Measurements from ENCODE around the gene PTPRK. TPM values are rescaled to one million over a fixed set of nuclear protein-coding genes. Genes with fewer than 3 reads are reported as not detected.
"Not testable (repeated sequence)": the region's sequence is repeated elsewhere in the genome, so short reads cannot be mapped to it uniquely, and the experiment has no call there.

The PTPRK gene
- total RNA-seq, 1 donor from 2014 or later = 78.6 TPM

DNA sequence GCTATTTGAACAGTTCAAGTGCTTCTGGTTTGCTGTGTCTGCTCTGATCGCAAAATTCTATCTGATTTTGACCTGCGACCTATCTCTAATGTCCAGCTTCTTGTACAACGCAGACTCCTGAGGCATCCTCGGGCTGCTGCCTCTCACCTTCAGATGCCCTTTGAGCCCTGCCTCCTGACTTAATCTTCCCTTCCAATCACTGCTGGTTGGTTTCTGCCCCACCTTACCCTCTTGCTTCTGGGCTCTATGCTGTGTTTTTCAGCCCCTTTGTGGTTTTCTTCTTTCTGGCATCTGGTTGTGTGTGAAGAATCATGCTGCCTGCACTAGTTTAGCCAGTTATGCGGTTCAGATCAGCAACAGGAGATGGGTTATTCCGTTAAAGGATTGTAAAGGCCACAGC lies 488.4 kb downstream of the PTPRK start:
- no peak for DNase-seq (ENCODE audit: low read depth in 2 of 2)

DNA sequence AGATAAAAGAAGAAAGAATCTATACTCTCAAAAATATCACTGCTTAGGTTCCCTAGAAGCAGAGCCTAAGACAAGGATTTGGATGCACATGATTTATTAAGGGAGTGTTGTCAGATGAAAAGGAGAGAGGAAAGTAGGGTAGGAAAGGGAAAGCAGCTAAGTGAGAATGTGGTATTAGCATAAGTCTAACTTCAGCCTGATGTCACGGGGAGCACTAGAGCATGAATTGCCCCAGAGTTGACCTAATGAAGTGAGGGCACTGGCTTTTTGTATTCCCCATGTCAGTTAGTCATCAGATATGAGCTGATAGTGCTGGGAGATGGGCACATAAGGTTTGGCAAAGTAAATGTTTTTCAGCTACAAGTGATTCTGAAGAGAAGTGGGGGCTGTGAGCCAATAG lies 490.6 kb downstream of the PTPRK start:
- DNase-seq (ENCODE audit: low read depth in 2 of 2) = no peak

DNA sequence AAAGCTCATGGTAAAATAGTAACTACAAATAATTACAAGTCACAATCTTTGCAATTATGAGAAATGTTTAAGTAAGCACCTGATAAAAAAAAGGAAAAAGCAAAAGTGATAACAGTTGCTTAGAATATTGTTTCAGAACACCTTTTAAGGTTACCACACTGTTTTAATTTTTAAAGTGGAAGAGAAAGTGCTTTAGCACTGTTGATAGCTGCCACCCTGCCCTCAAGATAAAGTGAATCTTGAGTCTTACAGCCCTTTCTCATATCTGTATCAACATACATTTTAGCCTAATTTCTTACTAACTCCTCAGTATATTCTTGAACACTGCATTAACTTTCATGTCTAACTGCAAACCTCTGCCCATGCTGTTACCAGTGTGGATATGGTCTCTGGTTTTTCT lies 492.2 kb downstream of the PTPRK start:
- no peak for DNase-seq (ENCODE audit: low read depth in 2 of 2)

DNA sequence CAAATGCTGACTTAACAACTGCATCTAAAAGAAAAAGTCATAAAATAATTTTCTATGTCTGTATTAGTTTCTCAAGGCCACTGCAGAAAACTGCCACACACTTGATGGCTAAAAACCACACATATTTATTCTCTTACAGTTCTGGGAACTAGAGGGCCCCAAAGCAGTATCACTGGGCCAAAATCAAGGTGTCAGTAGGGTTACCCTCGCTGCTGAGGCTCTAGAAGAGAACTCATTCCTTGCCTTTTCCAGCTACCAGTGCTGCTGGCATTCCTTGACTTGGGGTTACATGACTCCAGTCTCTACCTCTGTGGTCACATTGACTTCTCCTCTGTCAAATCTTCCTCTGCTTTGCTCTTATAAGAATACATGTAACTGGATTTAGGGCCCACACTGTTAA lies 494.9 kb downstream of the PTPRK start:
- DNase-seq (ENCODE audit: low read depth in 2 of 2) = no peak

DNA sequence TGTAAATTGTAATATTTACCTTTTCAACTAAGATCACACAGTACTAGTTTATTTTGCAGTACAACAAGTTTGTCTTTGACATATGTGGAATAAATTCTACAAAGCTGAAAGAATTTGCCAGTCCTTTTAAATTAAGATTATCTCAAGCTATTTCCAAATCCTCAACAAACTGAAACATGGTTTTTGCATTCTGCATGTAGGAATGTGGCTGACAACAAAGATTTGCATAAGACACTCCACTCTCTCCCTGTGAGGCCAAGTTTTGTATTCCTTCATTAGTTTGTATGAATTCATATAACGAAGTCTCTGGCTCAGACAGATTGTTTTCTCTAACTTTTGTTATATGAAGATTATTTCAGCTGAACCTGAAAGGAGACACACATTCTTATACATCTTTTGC lies 495.4 kb downstream of the PTPRK start:
- no peak for DNase-seq (ENCODE audit: low read depth in 2 of 2)

DNA sequence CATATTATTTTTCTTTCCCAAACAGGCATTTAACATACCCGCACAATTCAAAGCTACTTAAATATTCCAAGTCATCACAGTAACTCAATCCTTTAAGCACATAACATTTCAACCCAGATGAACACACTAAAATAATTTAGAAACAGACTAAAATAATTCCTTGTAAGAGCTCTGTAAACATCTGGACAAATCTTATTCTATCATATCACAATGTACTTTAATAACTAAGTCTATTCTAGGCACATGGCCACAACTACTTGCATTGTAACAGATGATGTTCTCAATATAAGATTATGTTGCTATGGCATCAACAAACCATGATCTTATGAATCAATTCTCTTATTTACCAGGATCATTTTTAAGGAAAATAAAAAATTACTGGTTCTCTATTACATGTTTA lies 496.4 kb downstream of the PTPRK start:
- no peak for DNase-seq (ENCODE audit: low read depth in 2 of 2)

DNA sequence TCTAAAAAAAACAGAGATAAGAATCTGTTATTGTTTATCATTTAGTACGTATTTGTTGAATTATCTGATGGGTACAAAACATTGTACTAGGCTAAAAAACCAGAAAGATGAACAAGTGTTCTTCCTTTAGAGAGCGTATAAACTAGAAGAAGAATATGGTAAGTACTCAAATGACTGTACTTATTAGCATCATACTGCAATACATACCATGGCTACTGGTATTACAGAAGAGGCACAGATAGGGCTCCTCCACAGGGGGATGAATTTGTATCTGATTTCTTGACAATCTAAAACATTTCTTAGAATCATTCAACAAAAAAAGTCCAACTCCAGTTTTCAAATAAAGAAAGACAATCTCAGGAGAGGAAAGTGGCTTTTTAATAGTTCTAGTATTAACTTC lies 501.6 kb downstream of the PTPRK start:
- DNase-seq (ENCODE audit: low read depth in 2 of 2) = no peak

DNA sequence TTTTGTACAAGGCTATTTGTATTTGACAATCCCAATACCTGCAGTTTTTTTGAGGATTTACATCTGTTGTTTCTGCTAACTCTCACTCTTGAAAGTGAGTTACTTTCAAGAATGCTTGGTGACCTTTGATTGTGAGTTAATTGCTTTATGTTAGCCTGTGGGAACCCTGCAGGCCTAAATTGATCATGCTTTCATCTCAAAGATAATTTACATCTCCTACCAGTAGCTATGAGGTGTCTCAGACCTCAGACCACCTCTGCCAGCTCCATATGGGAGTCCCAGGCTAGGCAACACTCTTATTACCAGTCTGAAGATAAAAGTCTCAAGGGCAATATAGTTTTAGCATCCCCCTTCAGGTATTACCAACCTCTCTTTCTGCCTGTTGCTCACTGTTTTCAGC lies 503.1 kb downstream of the PTPRK start:
- DNase-seq (ENCODE audit: low read depth in 2 of 2) = no peak

DNA sequence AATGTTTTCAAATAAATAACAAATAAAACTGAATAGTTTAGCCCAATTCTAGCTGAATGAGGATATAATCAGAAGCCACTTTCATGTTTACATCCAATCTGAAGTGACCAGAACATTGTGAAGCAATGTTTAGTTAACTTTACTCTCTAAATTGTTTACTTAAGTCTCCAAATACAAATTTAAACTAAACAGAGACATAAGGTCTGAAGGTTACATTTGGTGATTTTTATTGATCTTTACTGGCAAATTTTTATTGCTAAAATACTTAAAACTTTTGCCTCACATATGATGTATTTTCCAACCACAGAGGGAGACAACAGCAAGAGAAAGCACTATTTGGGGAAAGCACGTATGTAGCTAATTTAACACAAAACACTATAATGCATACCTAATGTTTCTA lies 512.7 kb downstream of the PTPRK start:
- no peak for DNase-seq (ENCODE audit: low read depth in 2 of 2)

DNA sequence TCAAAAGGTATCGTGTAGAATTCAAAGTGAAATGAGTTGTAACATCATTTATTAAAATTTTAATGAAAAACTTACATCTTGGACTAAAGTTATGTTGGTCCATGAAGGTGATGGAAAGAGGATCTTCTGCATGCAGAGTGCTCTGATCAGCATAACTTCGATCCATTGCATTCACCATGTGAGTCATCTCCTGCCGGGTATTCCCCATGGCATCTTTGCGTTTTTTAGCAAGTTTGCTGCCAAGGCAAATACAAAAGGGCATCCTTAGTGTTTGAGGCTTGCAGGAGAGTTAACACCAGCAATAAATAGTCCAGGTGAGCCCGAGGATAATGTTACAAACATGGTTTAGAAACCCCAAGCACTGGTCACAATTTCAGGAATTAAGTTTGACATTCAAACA lies 515.4 kb downstream of the PTPRK start:
- peak; percentile 10 to 39 for DNase-seq (ENCODE audit: low read depth in 2 of 2)

DNA sequence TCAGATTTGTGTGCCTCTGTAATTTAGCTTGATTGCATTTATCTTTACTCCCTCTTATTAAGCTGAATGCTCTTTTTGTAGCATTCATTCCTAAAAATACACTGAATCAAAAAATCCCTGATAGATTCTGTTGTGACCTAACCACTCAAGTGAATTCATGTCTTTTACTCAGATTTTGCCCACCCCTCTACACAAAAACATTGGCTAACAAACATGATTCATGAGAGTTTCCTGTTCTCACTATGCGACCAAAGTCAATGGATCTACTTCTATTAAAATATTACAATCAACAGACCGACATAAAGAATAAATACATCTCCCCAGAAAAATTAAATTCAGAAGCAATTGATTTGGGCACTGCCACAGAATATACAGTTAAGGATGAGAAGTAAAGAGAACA lies 520.0 kb downstream of the PTPRK start:
- DNase-seq (ENCODE audit: low read depth in 2 of 2) = peak; percentile 34 to 58

DNA sequence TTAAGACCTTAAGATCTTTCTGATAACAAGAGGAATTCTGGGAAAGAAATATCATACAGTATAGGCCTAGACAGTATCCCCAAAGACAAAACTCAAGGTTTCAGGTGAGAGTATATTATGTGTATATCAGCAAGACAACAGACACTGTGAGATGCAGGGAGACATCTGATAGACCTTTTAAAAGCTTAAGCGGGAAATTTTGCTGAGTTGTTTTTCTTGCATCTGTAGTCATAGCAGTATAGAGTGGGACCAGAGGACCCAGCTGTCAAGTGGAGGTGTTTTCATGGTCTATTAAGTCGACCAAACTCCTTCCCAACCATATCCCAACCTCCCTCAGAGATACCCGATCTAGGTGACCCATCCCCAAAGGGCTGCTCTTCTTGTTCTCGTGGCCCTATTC lies 521.4 kb downstream of the PTPRK start:
- DNase-seq (ENCODE audit: low read depth in 2 of 2) = no peak

DNA sequence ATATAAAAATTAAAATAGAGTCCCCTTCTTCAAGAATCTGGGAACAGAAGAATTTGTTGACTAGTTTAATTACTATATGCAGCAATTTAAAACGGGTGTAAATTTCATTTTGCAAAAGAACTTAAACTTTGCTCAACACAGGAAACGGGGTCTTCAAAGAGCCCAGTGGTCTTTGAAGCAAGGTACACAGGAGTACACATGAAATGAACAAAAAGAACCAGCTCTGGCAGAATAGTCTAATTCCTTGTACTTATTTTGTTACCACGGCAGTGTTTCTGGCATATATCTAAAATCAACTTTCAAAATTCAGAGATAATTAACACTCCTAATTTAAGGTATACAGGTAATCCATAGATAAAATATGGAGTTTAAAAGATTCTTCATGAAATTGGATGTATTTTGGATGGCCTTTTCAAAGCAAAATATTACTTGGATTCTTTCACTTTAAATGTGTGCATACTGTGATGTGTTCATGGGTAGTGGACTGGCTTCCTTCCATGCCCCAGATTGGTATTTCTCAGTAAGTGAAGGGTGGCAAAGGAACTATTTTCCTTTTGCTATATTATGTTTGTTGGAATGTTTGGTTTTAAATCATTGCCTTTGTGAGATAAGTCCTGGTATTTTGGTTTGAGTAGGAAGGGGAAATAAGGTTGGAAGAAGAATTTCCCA lies 522.8 kb downstream of the PTPRK start:
- no peak for DNase-seq (ENCODE audit: low read depth in 2 of 2)

DNA sequence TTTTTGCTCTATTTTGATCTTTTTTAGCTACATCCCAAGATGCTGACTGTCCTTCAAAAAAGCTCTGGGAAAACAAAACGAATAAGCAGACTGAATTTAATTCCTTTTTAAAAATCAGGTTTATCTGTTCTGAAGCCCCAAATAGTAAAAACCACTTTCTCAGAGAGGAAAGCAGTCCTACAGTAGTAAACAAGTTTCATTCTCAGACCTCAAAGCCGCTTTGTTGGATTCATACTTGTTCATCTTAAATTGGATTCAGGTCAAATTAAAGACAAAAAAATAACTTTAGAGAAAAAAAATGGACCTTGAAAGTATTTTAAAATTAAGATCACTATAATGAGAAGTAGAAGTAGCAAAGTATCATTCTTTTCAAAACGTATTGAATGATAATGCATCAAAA lies 523.5 kb downstream of the PTPRK start:
- DNase-seq (ENCODE audit: low read depth in 2 of 2) = no peak

DNA sequence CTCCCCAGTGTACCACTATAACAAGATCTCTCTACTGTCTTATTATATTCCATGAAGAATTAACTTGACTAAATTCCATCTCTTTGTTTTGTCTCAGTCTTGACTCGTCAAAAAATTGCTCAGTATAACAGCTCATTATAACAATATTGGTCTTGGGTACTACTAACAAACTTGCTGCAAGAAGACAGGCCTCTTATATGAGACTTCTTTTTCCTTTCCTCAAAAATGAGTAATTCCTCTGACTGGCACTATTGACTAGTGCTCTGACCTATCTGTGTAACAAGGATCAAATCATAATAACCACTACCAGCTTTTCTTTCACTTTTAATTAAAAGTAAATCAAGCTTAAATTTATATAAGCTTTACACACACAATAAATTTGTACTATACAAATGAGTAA lies 528.3 kb downstream of the PTPRK start:
- DNase-seq (ENCODE audit: low read depth in 2 of 2) = no peak

DNA sequence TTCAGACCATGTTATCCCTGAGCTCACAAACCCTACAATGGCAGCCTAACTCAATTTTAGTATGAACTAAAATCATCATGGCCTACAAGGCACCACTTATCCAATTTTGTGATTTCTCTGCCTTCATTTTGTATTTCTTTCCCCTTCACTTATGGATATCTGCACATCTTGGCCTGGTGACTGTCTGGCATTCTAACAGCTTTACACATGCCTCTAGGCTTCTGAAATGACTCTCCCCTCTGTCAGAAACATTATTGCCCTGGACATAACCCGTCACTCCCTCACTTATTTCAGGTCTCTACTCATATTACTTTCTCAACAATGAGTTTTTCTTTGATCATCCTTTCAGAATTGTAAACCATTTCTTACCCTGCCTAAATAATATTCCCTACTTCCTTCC lies 530.3 kb downstream of the PTPRK start:
- no peak for DNase-seq (ENCODE audit: low read depth in 2 of 2)

DNA sequence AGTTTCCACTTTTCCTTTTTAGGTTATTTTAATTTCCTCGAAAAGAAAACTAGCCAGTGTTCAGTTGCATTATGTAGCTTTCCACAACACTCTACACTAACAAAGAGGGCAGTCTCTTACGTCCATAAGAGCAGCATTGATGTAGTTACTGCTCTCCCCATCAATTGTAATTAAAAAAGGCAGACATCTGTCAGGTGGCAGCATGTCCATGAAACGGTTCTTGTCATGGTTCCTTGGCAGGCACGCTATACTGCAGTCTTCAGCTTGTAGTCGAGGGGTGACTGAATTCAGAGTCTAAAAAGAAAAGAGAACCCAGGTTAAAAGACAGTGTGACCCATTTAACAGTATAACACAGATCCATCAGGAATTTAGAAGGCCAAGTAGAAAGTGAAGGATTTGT lies 539.4 kb downstream of the PTPRK start:
- no peak for DNase-seq (ENCODE audit: low read depth in 2 of 2)

DNA sequence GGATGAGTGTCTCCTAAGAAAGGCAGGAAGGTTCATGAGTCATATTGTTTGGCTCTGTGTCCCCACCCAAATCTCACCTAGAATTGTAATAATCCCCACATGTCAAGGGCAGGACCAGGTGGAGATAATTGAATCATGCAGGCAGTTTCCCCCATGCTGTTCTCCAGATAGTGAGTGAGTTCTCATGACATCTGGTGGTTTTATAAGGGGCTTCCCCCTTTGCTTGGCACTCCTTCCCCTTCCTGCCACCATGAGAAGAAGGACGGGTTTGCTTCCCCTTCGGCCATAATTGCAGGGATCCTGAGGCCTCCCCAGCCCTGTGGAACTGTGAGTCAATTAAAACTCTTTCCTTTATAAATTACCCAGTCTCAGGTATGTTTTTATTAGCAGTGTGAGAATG lies 542.2 kb downstream of the PTPRK start:
- not testable (repeated sequence) for DNase-seq (ENCODE audit: low read depth in 2 of 2)

DNA sequence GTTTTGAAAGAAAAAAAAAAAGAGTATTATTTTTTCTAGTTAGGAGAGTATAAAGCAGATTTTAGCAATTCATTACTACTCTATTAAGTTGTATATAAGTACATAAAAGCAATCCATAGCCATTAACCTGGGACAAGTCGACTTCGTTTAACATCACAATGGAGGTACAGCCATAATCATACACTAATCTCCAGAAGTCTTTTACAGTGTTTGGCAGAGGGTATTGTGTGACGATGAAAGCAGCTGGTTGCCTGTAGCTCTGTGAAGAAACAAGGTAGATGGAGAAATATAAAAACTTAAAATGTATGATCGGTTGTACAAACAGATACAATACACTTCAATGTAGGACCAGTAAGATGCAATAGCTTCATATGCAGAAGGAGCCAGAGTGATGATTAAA lies 543.6 kb downstream of the PTPRK start:
- DNase-seq (ENCODE audit: low read depth in 2 of 2) = no peak

DNA sequence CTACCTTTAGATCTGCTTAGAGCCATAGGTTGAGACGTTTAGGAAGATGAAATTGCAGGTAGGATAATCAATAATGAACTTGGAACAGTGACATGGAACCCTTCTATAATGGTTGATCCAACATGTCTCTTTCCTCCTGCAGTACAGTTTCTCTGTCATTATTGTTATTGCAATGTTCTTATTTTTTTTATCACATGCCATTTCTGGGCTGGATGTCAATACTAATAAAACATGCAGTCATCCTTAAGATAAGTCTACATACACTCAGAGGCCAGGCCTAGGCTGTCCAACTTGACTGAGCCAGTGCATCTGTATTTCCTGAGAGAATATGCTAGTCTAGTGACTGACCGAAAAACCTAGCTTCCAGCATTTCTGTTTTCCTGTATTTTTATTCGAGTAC lies 544.3 kb downstream of the PTPRK start:
- no peak for DNase-seq (ENCODE audit: low read depth in 2 of 2)

DNA sequence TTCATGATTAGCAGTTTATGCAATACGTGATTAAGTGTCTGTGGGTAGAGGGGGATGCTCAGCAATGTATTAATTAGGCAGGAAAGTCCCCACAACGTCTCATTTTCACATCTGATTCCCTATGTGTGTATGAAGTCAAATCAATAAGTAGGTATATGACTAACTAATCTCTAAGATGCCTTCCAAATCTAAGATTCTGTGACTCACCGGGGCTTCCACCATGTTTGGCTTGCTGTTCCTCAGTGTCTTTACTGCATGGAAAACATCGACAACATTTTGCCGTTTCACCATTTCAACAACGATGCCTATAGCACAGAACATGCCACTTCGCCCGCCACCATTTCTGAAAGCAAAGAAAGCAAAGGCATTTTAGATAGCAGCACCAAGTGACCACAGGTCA lies 547.6 kb downstream of the PTPRK start:
- DNase-seq (ENCODE audit: low read depth in 2 of 2) = no peak

DNA sequence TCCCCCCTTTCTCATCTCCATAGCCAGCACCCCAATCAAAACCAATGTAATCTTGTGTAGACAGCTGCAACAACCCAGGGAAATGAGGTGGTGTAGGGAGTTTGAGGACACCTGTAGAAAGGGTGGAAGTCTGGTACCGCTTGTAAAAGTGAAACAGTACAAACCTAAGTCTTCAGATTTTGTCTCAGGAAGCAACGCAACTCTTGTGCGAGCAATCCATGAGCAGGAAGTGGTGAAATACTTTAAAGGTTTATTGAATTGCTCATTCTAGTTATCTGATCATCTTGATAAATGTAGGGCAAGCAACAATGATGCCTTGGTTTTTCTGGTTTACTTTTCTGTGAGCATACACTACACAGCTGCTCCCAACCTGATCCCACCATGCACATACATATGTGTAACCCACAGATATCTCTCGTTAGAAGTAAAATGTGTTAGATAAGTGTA lies 548.4 kb downstream of the PTPRK start:
- peak in 1 of 2 donors; percentile 82 for DNase-seq (ENCODE audit: low read depth in 2 of 2)

DNA sequence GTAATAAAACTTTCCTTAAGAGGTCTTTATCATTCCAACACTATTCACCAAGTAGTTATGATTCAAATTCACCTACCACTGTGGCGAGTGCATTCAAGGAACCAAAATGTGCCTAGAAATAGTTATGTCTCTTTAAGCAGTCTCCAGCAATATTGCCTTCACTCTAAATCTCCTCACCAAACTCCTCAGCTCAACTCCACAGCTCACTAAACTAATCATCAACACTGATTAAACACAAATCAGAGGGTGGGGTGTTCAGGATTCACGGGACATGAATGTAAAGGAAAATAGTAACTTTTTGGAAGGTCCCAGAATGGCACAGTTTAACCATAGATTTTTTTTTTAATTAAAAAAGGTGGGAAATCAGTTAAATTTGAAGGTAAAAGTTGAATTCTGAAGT lies 549.0 kb downstream of the PTPRK start:
- DNase-seq (ENCODE audit: low read depth in 2 of 2) = no peak

DNA sequence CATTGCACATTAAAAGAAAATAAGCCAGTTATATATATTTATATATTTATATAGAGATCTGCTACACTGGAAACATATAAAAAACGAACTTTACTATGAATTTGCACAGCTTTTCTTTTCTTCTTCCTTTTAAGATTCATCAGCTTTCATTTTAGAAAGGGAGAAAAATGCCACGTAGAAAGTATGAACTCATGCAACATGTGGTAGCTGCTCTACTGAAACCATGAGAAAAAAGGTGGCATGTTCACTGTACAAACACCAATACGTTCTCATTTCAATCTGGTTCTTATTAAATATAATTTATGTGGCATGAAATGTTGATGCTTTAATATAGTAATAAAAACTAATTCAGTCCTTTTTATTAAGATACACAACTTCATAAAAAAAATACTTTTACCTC lies 550.7 kb downstream of the PTPRK start:
- no peak for DNase-seq (ENCODE audit: low read depth in 2 of 2)
